ENCODE measurements around the gene IL36B.
A peak's percentile ranks its signal among the peaks of the same experiment; 100 is the strongest.

DNA sequence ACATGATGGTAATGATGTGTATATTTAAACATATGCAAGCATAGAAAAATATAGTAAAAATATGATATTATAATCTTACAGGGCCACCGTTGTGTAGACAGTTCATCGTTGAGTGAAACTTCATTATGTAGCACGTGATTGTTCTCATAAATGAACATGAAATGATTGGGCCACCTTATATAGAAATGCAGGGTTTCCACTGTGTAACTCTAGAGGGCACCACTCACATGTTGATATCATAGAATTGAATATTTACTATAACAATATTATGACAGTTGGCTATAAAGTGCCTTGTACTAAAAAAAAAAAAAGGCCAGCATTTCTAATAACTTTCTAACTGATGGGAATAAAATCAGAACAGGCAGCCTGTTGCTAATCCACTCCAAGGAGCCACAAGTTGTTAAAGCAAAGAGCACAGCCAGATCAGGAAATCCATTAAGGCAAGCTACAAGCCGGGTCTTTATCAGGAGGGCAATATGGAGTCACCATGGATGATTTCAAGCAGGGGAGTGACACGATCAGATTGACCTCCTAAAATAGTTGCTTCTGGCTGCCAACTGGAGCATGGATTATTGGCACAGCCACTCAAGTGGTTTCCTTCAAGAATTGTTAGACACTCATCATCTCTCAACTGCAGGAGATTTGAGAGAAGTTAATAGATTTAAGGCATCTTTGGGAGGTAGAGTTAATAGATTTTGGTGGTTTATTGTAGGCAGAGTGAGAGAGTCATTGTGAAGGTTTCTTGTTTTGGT lies 31.8 kb upstream of the IL36B start:
- TF ChIP-seq CTCF (IDR thresholded peaks at IDR 0.05; ENCODE audit: insufficient read depth, low read depth, low read length), result peak; percentile 52
- no peak for TF ChIP-seq EZH2 (IDR thresholded peaks at IDR 0.05; ENCODE audit: insufficient read depth, low read length)

All from astrocyte (in vitro differentiated cells and primary cell).